Activated effector memory CD4-positive, alpha-beta T cell treated with anti-CD3 and anti-CD28 coated beads, Interleukin-2, amount 50 U/mL, for 16 hours (primary cell): ENCODE measurements around the gene TFIP11.

Experiments
- DNase-seq: peaks from one replicate; pipeline ENCODE4 v3.0.0-alpha.2; 2020

The TFIP11 gene

GRCh38 chr22:26502688-26503561 lies 9.3 kb downstream of the TFIP11 start:
- DNase-seq: peak; percentile 80

GRCh38 chr22:26501996-26502395 lies 10.3 kb downstream of the TFIP11 start:
- DNase-seq: no peak

- DNase-seq: no peak
Measured at GRCh38 chr22:26499188-26499703, 13.0 kb downstream of the TFIP11 start.

GRCh38 chr22:26496456-26496855 lies 15.8 kb downstream of the TFIP11 start:
- DNase-seq: no peak

GRCh38 chr22:26494506-26494905 lies 17.8 kb downstream of the TFIP11 start:
- DNase-seq: no peak

GRCh38 chr22:26492220-26492619 lies 20.1 kb downstream of the TFIP11 start:
- no peak for DNase-seq

GRCh38 chr22:26489447-26490036 lies 22.7 kb downstream of the TFIP11 start:
- no peak for DNase-seq

- no peak for DNase-seq
Measured at GRCh38 chr22:26487996-26488395, 24.3 kb downstream of the TFIP11 start.

GRCh38 chr22:26486394-26486793 lies 25.9 kb downstream of the TFIP11 start:
- no peak for DNase-seq

GRCh38 chr22:26485806-26486390 lies 26.4 kb downstream of the TFIP11 start:
- DNase-seq: peak; percentile 42

- DNase-seq: peak; percentile 33
Measured at GRCh38 chr22:26485013-26485412, 27.3 kb downstream of the TFIP11 start.

GRCh38 chr22:26484360-26484706 lies 27.9 kb downstream of the TFIP11 start:
- DNase-seq: no peak

- peak; percentile 98 for DNase-seq
Measured at GRCh38 chr22:26483439-26484359, 28.6 kb downstream of the TFIP11 start, which contains the start of the genes HPS4 and SRRD. Gene HPS4 (minus strand): TSS chr22:26483783. CDS start chr22:26481762, 2,021 bp downstream. Gene SRRD (plus strand): TSS chr22:26483877. CDS start chr22:26483891, 14 bp downstream.

- no peak for DNase-seq
Measured at GRCh38 chr22:26483043-26483438, 29.2 kb downstream of the TFIP11 start.

GRCh38 chr22:26482161-26482560 lies 30.1 kb downstream of the TFIP11 start:
- no peak for DNase-seq

- DNase-seq: no peak
Measured at GRCh38 chr22:26481694-26482093, 30.6 kb downstream of the TFIP11 start.

GRCh38 chr22:26481112-26481693 lies 31.1 kb downstream of the TFIP11 start:
- DNase-seq: no peak

GRCh38 chr22:26480611-26480932 lies 31.7 kb downstream of the TFIP11 start:
- no peak for DNase-seq

GRCh38 chr22:26479792-26480610 lies 32.3 kb downstream of the TFIP11 start:
- DNase-seq: no peak

- no peak for DNase-seq
Measured at GRCh38 chr22:26479043-26479791, 33.1 kb downstream of the TFIP11 start.

GRCh38 chr22:26477341-26477731 lies 34.9 kb downstream of the TFIP11 start:
- DNase-seq: no peak
